Measurements from ENCODE around the gene SRSF3.

- no peak for TF ChIP-seq CTCF (optimal IDR thresholded peaks at IDR 0.05 in 1 of 3, IDR thresholded peaks at IDR 0.05 in 1 of 3, conservative IDR thresholded peaks at IDR 0.05 in 1 of 3; ENCODE audit: extremely low read depth in 1 of 3, insufficient read depth in 2 of 3, low read length in 3 of 3)
- TF ChIP-seq EZH2 (IDR thresholded peaks at IDR 0.05; ENCODE audit: low read length): no peak
These were observed 35.6 kb downstream of the SRSF3 start for GRCh38 chr6:36629784-36630183.

All from keratinocyte (primary cell).